ENCODE measurements around the gene SLC4A7. TPM values are rescaled to one million over a fixed set of nuclear protein-coding genes. Genes with fewer than 3 reads are reported as not detected.
A peak's percentile ranks its signal among the peaks of the same experiment; 100 is the strongest.
"Not testable (repeated sequence)": the region's sequence is repeated elsewhere in the genome, so short reads cannot be mapped to it uniquely, and the experiment has no call there.

The SLC4A7 gene
- 76.4 and 77.8 TPM in 2 replicates for total RNA-seq

DNA sequence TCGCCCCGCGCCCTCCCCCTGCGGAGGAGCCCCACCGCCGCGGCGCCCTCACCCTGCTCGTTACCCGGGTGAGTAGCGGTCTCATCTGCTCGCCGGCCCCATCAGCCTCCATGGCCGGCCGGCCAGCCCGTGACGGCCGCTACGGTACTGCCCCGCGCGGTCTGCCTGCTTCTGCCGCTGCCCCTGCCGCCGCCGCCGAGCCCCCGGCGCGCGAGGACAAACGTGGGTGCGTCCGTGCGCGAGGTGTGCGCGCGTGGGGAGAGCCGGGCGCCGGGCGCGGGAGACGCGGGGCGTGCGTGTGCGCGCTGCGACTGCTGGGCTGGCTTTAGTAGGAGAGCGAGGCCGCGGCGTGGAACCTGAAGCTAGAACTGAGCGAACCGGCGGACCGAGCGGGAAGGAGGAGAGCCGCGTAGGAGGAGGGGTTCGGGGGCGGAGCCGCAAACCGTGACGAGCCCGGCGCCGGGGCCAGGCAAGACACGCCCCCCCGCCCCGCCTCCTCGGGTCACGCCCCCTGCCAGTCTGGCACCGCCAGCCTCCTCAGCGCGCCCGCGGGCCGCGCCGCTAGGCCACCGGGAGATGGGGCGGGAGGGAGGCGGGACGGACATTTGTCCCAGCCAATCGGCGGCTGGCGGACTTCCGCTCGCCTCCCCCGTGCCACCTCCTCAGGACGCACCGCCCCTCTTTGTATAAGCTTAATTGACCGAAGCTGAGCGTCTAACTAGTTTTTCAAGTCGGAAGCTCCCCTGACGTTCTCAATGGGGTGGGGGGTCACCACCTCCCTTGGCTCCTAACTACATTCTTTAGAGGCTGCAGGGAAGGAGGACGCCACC is at the start of gene SLC4A7:
Gene SLC4A7 (minus strand): TSS at position 370 of the 830 bp plus-strand sequence. CDS start 258 bp downstream, at position 112.
- intact Hi-C loops (cut with micrococcal nuclease) = loop anchor here (1.0 to 5.0 kb wide), 7 partner anchors 48 to 865 kb away; partner anchors contain the start of genes AZI2, NEK10 and ZCWPW2
- H3K27ac Mint-ChIP-seq = peak within 1 kb of the TSS; percentile 88
- peak; percentile 97 for DNase-seq (ENCODE audit: low spot score)
- no peaks in the 10 kb centered on the region for H3K9me3 Mint-ChIP-seq
- H3K27me3 Mint-ChIP-seq (ENCODE audit: low read depth) = no peaks in the 10 kb centered on the region
- peaks cover 29% of the 10 kb centered on the region for H3K36me3 Mint-ChIP-seq (ENCODE audit: low read depth)
- peak within 1 kb of the TSS; percentile 93 for H3K4me3 Mint-ChIP-seq (ENCODE audit: low read depth)
- peaks cover 31% of the 10 kb centered on the region for H3K4me1 Mint-ChIP-seq (ENCODE audit: low read depth)

DNA sequence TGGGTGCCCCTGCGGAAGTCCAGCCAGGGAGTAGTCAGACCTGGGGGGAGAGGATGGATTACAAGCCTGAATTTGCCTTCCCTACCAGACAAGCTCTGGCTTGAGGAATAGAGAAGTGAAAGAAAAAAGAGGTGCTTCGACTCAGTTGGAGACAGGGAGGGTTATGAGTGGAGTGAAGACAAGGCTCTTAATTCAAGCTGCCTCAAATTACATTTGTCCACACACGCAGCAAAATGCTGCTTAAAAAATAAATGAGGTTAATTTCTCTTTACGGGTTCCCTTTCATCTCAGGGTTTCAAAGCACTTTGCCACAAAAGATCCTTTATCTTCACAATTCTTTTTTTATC is 49.0 kb upstream of the SLC4A7 start:
- DNase-seq (ENCODE audit: low spot score) = no peak
- intact Hi-C loops (cut with micrococcal nuclease) = loop anchor here (5.0 kb wide), 1 partner anchor 51 kb away; the partner anchor contains the start of gene SLC4A7
- Mint-ChIP-seq H3K27ac (no peak overlapping the region), H3K27me3 (ENCODE audit: low read depth) (no peaks in the 10 kb centered on the region), H3K9me3 (no peaks in the 10 kb centered on the region), H3K36me3 (ENCODE audit: low read depth) (no peaks in the 10 kb centered on the region), H3K4me1 (ENCODE audit: low read depth) (peaks cover 21% of the 10 kb centered on the region), H3K4me3 (ENCODE audit: low read depth) (no peak overlapping the region)

DNA sequence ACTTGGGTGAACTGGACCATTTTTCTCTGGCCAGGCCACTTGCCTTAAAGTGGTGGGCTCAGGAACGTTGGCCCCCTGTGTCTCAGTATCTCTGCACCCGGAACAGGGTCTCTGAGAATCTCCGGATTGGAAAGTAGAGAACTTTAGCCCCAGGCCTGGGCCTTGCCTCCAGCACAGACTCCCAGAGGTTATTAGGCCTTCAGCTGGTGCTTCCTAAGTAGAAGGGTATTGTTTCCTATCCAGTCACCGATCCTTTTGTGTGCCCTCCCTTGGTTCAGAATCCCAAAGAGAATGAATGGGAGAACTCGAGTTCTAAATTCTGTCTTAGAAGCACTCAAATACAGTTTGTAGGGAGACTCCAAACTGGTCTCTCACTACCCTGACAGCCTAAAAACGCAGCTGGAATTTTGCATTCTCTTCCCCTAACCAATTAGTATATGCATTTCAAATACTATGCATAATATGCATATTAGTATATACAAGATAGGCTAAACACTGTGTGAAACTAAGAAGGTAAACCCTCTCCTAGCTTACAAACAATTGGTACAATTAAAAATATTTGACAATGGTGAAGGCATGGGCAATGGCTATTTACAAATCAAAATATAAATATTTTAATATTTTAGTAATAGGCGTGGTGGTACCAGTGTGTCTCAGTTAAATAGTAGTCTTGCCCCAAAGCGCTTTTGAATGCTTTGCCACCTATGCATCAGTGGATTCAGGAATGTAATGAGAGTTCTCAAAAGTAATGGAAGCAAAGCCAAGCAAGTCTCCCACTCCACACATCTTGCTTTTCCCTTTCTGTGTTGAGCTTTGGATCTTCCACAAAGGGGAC is 48.5 kb upstream of the SLC4A7 start:
- no peak for DNase-seq (ENCODE audit: low spot score)
- Mint-ChIP-seq H3K36me3 (ENCODE audit: low read depth) (no peaks in the 10 kb centered on the region), H3K27me3 (ENCODE audit: low read depth) (no peaks in the 10 kb centered on the region), H3K4me3 (ENCODE audit: low read depth) (no peak overlapping the region), H3K27ac (no peak overlapping the region), H3K9me3 (no peaks in the 10 kb centered on the region), H3K4me1 (ENCODE audit: low read depth) (peaks cover 21% of the 10 kb centered on the region)
- intact Hi-C loops (cut with micrococcal nuclease) = loop anchor here (5.0 kb wide), 1 partner anchor 50 kb away; the partner anchor contains the start of gene SLC4A7

DNA sequence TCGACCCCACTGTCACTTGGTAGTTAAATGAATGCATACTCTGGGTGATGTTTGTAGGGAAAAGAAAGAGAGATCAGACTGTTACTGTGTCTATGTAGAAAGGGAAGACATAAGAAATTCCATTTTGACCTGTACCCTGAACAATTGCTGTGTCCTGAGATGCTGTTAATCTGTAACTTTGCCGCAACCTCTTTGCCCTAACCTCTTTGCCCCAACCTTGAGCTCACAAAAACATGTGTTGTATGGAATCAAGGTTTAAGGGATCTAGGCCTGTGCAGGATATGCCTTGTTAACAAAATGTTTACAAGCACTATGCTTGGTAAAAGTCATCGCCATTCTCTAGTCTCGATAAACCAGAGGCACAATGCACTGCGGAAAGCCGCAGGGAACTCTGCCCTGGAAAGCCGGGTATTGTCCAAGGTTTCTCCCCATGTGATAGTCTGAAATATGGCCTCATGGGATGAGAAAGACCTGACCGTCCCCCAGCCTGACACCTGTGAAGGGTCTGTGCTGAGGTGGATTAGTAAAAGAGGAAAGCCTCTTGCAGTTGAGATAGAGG is 47.1 kb upstream of the SLC4A7 start:
- H3K4me3 Mint-ChIP-seq (ENCODE audit: low read depth); H3K36me3 Mint-ChIP-seq (ENCODE audit: low read depth); H3K27me3 Mint-ChIP-seq (ENCODE audit: low read depth); DNase-seq (ENCODE audit: low spot score); H3K27ac Mint-ChIP-seq; H3K9me3 Mint-ChIP-seq: not testable (repeated sequence)
- peaks cover 21% of the 10 kb centered on the region for H3K4me1 Mint-ChIP-seq (ENCODE audit: low read depth)
- intact Hi-C loops (cut with micrococcal nuclease) = loop anchor here (5.0 kb wide), 1 partner anchor 49 kb away; the partner anchor contains the start of gene SLC4A7

DNA sequence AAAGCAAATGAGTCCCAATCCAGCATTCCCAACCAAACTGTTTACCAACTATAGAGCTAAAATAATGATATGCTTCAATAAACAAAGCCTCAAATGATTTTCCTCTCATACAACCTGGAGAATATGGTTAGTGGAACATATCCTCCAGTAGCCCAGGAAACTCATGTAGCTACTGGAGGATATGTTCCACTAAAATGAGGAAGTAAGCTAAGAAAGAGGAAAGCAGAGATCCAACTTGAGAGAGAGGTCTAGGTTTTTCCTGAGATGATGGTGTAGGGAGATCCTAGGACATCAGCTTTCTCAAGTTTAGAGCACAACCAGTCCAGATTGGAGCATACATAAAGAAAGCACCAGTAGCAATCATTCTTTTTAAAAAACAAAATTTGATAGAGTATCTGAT is 44.6 kb upstream of the SLC4A7 start:
- Mint-ChIP-seq H3K9me3 (no peaks in the 10 kb centered on the region), H3K4me1 (ENCODE audit: low read depth) (peaks cover 10% of the 10 kb centered on the region)

DNA sequence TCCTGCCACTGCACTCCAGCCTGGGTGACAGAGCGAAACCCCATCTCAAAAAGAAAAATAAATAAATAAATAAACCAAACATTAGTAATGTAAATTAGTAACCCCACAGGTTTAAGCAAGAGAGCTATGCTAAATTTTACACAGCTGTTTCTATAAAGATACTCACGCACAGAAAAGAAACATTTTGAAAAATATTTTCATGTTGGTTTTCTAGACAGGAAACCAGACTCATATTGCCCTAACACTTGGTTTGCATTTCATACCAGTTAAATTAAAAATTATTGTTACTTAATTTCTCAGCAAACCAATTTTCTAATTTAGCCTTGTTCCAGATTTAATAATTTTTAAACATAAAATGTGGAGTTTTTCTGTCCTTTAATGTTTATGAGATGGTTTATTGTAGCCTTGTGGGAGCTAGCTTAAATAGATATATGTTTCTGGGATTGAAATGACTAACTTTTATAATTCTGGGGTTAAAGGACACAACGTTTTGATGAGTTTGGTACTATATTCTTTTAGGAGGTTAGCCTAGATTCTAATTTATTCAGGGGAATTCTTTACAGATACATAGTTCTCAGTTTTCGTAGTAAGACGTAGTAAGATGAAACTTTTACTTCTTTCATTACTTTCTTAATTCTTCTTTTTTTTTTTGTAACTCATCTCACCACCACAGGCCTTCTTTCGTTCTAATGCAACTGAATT is 42.6 kb upstream of the SLC4A7 start:
- intact Hi-C loops (cut with micrococcal nuclease) = no loop called here
- no peak for DNase-seq (ENCODE audit: low spot score)
- no peaks in the 10 kb centered on the region for H3K36me3 Mint-ChIP-seq (ENCODE audit: low read depth)
- peaks cover 3% of the 10 kb centered on the region for H3K4me1 Mint-ChIP-seq (ENCODE audit: low read depth)
- H3K27me3 Mint-ChIP-seq (ENCODE audit: low read depth) = no peaks in the 10 kb centered on the region
- H3K4me3 Mint-ChIP-seq (ENCODE audit: low read depth) = no peak overlapping the region
- no peak overlapping the region for H3K27ac Mint-ChIP-seq
- H3K9me3 Mint-ChIP-seq = no peaks in the 10 kb centered on the region

More for the DNA sequence above, 44.6 kb upstream of the SLC4A7 start:
- Mint-ChIP-seq H3K4me3 (ENCODE audit: low read depth) (no peak overlapping the region), H3K36me3 (ENCODE audit: low read depth) (no peaks in the 10 kb centered on the region), H3K27me3 (ENCODE audit: low read depth) (no peaks in the 10 kb centered on the region), H3K27ac (no peak overlapping the region)
- intact Hi-C loops (cut with micrococcal nuclease) = no loop called here
- no peak for DNase-seq (ENCODE audit: low spot score)

DNA sequence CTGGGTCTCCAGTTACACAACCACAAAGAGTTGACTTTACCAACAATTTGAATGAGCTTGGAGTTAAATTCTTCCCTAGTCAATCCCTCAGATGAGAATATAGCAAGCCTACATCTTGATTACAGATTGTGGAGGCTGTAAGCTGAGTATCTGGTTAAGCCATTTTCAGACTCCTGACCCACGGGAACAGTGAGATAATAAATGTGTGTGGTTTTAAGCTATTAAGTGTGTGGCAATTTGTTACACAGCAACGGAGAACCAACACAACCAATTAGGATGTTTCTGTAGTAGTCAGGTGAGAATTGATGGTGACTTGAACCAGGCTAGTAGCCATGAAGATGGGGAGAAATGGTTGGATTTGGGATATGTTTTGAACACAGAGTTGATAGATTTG is 37.7 kb upstream of the SLC4A7 start:
- H3K4me1 Mint-ChIP-seq (ENCODE audit: low read depth) = peaks cover 2% of the 10 kb centered on the region
- H3K36me3 Mint-ChIP-seq (ENCODE audit: low read depth) = no peaks in the 10 kb centered on the region
- no peak for DNase-seq (ENCODE audit: low spot score)
- H3K27ac Mint-ChIP-seq = no peak overlapping the region
- H3K9me3 Mint-ChIP-seq = no peaks in the 10 kb centered on the region
- no peak overlapping the region for H3K4me3 Mint-ChIP-seq (ENCODE audit: low read depth)
- intact Hi-C loops (cut with micrococcal nuclease) = no loop called here
- no peaks in the 10 kb centered on the region for H3K27me3 Mint-ChIP-seq (ENCODE audit: low read depth)

DNA sequence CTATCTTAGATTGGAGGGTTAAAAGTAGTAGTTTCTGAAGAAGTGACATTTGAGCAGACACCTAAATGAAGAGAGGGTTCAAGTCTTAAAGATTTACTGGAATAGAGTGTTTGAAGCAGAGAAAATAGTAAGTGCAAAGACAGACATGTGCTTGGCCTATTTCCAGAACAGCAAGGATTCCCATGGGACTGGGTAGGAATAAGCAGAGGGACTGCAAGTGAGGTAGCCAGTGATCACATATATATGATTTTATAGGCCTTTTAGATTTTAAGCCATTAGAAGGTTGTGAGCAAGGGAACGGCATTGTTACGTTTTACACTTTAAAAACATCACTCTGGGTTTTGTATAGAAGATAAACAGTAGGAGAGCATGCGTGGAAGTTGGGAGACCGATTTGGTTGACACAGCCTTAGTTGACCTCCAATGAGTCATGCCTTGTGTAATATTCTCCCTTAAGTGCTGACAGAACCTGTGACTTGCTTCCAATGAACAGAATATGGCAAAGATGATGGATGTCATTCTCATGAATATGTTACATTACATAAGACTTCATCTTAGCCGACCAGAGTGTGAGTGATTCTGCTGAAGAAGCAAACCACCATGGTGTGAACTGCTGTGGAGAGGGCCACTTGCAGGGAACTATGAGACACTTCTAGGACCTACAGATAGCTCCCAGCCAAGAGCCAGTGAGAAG is 37.1 kb upstream of the SLC4A7 start:
- Mint-ChIP-seq H3K9me3 (no peaks in the 10 kb centered on the region), H3K4me1 (ENCODE audit: low read depth) (peaks cover 1% of the 10 kb centered on the region), H3K4me3 (ENCODE audit: low read depth) (no peak overlapping the region), H3K36me3 (ENCODE audit: low read depth) (no peaks in the 10 kb centered on the region), H3K27me3 (ENCODE audit: low read depth) (no peaks in the 10 kb centered on the region), H3K27ac (no peak overlapping the region)
- intact Hi-C loops (cut with micrococcal nuclease) = no loop called here
- DNase-seq (ENCODE audit: low spot score) = no peak

DNA sequence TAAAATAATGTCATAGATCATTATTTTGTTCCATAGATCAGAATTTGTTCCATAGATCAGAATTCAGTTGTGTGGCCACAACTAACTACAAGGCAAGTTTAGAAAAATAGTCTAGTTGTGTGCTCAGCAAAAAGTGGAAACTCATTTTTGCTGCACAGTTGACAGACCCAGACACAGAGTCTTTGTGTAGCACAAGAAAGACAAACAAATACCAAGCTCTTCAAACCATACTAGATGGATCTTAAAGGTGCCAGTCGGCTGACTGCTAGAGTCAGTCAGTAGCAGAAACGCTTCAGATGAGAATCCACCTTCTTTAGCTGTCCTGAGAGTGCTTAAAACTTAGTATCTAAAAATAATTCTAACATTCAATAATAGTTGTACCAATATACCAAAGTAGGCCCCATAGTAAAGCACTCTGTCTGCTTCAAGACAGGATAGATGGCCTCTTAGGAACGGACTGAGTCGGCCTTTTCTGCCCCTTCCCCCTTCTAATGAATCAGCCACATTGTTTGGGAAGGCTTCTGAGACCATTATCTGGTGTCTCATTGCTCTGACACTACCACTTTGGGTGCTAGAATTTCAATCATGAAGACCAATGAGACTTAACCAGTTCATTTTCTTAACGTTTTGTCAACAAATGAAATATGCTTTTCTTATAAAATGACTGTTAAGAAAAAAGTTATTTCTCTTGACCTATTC is 27.7 kb upstream of the SLC4A7 start:
- Mint-ChIP-seq H3K4me3 (ENCODE audit: low read depth) (no peak overlapping the region), H3K27ac (no peak overlapping the region), H3K36me3 (ENCODE audit: low read depth) (no peaks in the 10 kb centered on the region), H3K9me3 (no peaks in the 10 kb centered on the region), H3K4me1 (ENCODE audit: low read depth) (no peaks in the 10 kb centered on the region), H3K27me3 (ENCODE audit: low read depth) (no peaks in the 10 kb centered on the region)
- DNase-seq (ENCODE audit: low spot score) = no peak
- intact Hi-C loops (cut with micrococcal nuclease) = no loop called here

DNA sequence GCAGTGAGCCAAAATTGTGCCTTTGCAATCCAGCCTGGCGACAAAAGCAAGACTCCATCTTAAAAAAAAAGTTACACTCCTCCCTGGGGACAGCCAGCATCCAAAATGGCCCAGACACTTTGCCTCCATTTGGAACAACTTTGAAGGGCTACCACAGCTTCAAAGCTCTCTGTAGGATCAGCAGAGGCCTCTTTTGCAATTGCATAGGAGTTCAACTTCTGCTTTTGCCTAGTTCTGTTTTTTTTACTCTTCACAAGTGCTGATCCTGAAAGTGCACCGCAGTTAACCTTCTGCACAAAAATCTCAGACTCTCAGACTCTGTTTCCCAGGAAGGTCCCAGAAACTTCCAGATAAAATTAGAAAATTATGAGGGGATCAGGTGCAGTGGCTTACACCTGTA is 25.2 kb upstream of the SLC4A7 start:
- intact Hi-C loops (cut with micrococcal nuclease) = no loop called here
- no peaks in the 10 kb centered on the region for H3K27me3 Mint-ChIP-seq (ENCODE audit: low read depth)
- H3K4me3 Mint-ChIP-seq (ENCODE audit: low read depth) = no peak overlapping the region
- H3K27ac Mint-ChIP-seq = no peak overlapping the region
- H3K9me3 Mint-ChIP-seq = no peaks in the 10 kb centered on the region
- peaks cover 2% of the 10 kb centered on the region for H3K4me1 Mint-ChIP-seq (ENCODE audit: low read depth)
- H3K36me3 Mint-ChIP-seq (ENCODE audit: low read depth) = no peaks in the 10 kb centered on the region
- DNase-seq (ENCODE audit: low spot score) = no peak

DNA sequence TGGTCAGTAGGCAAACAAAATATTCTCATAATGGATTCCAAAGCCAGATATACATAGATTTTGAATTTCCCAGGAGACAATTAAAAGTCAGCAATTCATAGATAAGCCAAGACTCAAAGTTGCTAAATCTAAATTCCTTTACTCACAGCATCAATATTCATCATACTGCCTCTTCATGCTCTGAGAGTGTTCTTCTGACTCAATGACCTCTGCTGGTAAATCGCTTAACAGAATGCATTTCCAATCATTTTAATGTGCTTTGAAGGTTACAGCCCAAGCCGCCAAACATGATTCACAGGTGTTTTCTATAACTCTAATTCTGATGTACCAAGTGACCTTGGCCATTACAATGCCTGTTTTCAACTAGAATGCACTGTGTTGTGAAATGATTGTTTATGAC is 24.2 kb upstream of the SLC4A7 start:
- Mint-ChIP-seq H3K27me3 (ENCODE audit: low read depth) (no peaks in the 10 kb centered on the region), H3K9me3 (no peaks in the 10 kb centered on the region), H3K36me3 (ENCODE audit: low read depth) (no peaks in the 10 kb centered on the region), H3K27ac (no peak overlapping the region), H3K4me1 (ENCODE audit: low read depth) (peaks cover 2% of the 10 kb centered on the region), H3K4me3 (ENCODE audit: low read depth) (no peak overlapping the region)
- intact Hi-C loops (cut with micrococcal nuclease) = no loop called here
- DNase-seq (ENCODE audit: low spot score) = no peak
